OCI-LY3 (cell line): Measurements from ENCODE around the gene FNIP2.
"Not testable (repeated sequence)": the region's sequence is repeated elsewhere in the genome, so short reads cannot be mapped to it uniquely, and the experiment has no call there.

Experiments
- CTCF ChIP-seq: fragments of 200-600, 300-600 bp; sonication (generic); IDR thresholded peaks from 2 replicates; pipeline ENCODE4 v1.5.1; 2014; ENCODE audit warnings: antibody characterized with exemption, low read length, low read depth
- EZH2phosphoT487 ChIP-seq: fragments of 200-600 bp; shearing (Covaris generic); IDR thresholded peaks from 2 replicates; pipeline ENCODE4 v1.6.1; 2018; ENCODE audit warnings: antibody characterized with exemption, mixed run types, low read depth

DNA sequence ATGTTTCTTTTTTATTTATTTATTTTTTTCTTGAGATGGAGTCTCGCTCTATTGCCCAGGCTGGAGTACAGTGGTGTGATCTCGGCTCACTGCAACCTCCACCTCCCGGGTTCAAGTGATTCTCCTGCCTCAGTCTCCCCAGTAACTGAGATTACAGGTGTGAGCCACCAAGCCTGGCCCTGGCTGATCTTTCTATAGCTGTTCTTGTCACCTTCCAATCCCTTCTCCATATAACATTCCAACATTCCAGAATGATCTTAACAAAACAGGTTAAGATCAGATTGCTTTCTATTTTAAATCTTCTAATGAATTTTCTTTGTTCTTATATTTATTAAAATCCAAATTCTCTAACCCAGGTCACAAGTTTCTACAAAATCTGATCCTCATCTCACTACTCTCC is 188.1 kb downstream of the FNIP2 start:
- not testable (repeated sequence) for TF ChIP-seq CTCF, EZH2phosphoT487
